SK-MEL-5 (cell line): Measurements from ENCODE around the gene TRPM4. TPM values are rescaled to one million over a fixed set of nuclear protein-coding genes. Genes with fewer than 3 reads are reported as not detected.

Experiments used
- DNase-seq: peaks from one replicate; pipeline ENCODE4 v3.0.0-alpha.2; 2016; ENCODE audit warnings: low read depth, low spot score
- in situ Hi-C: cut with HindIII; loops from 2 replicates; pipeline ENCODE4 v1.10.0; 2016; ENCODE audit warnings: low sequenced_read_pairs, high pct_unique_total_duplicates, low pct_unique_long_range_greater_than_20kb
- total RNA-seq: library from RNA; depleted of rRNA; stranded (reverse); fragments of >200 nt; shearing (Covaris generic); gene quantifications from 2 replicates; pipeline ENCODE4 v1.2.3, GENCODE V29; 2014; rRNA removed

The TRPM4 gene
- total RNA-seq, 1 experiment from 2014 or later = 3.4 TPM

GRCh38 chr19:49243726-49244125 is 86.1 kb downstream of the TRPM4 start:
- in situ Hi-C loops = no loop called here
- no peak for DNase-seq

DNA sequence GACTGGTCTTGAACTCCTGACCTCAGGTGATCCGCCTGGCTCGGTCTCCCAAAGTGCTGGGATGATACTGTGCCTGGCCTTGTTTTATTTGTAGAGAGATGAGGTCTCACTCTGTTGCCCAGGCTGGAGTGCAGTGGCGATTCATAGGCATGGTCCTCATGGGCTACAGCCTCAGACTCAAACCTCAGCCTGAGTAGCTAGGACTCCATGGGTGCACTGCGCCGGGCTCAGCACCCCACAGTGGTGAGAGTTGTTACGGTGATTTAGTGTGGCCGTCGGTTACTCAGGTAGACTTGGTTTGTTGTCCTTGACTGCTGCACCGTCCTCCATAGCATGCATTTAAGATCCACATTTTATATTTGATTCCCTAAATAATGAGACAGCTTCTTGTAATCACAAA is 86.7 kb downstream of the TRPM4 start:
- no peak for DNase-seq
- in situ Hi-C loops = no loop called here

- in situ Hi-C loops = no loop called here
- no peak for DNase-seq
Observed at GRCh38 chr19:49247676-49248075, 90.1 kb downstream of the TRPM4 start.

DNA sequence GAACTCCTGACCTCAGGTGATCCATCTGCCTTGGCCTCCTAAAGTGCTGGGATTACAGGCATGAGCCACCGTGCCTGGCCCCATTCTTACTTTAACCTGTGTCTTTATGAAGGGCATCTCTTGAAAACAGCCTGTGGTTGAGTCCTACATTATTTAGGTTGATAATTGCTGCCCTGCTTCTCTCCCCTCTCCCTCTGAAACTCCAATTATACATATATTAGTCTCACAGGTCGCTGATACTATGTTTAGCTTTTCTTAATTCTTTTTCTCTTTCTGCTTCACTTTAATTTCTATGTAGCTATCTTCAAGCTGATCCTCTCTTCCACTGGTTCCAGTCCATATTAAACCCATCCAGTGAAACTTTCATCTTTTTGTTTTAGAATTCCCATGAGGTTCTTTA is 92.3 kb downstream of the TRPM4 start:
- in situ Hi-C loops = no loop called here
- DNase-seq = no peak

- in situ Hi-C loops = no loop called here
- no peak for DNase-seq
Observed at GRCh38 chr19:49255674-49256073, 98.1 kb downstream of the TRPM4 start.

DNA sequence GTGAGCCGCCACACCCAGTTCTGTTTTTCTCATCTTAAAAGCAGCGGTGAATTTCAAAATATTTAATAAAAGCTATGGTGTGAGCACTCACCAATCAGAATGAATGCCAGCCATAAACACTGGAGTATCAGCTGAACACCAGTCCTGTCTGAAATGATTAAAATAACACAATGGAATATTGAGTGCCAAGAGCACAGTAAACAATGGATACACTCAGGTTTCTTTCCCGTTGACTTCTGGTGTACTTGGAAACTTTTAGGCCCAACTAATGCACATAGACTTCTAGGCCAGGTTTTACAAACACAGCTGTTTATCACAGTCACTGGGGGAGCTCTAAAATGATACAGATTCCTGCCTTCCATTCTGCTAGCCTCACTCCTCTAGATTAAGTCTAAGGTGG is 99.1 kb downstream of the TRPM4 start:
- in situ Hi-C loops = no loop called here
- no peak for DNase-seq

Other genes with a start within 250 kb of the TRPM4 start
- 0.24 and 0.45 TPM in 2 replicates for gene DHDH, start 224.1 kb upstream of the TRPM4 start, total RNA-seq
- 90.3 and 108 TPM in 2 replicates for gene BAX, start 202.9 kb upstream of the TRPM4 start, total RNA-seq
- gene FTL, start 192.5 kb upstream of the TRPM4 start, total RNA-seq = 1,840 and 1,902 TPM in 2 replicates
- 29.3 and 33.1 TPM in 2 replicates for gene GYS1, start 164.5 kb upstream of the TRPM4 start, total RNA-seq
- 199 and 203 TPM in 2 replicates for gene RUVBL2, start 163.9 kb upstream of the TRPM4 start, total RNA-seq
- gene LHB, start 140.7 kb upstream of the TRPM4 start, total RNA-seq = not detected in 2 replicates
- gene CGB3, start 133.5 kb upstream of the TRPM4 start, total RNA-seq = not detected in 2 replicates
- gene CGB2, start 125.9 kb upstream of the TRPM4 start, total RNA-seq = not detected in 2 replicates
- gene CGB1, start 120.9 kb upstream of the TRPM4 start, total RNA-seq = not detected in 2 replicates
- not detected in 2 replicates for gene CGB5, start 113.9 kb upstream of the TRPM4 start, total RNA-seq
- gene CGB8, start 108.7 kb upstream of the TRPM4 start, total RNA-seq = not detected in 2 replicates
- gene CGB7, start 100.0 kb upstream of the TRPM4 start, total RNA-seq = not detected in 2 replicates
- not detected in 2 replicates for gene NTF4, start 93.0 kb upstream of the TRPM4 start, total RNA-seq
- 0.03 TPM in 2 replicates for gene KCNA7, start 85.1 kb upstream of the TRPM4 start, total RNA-seq
- 141 and 179 TPM in 2 replicates for gene SNRNP70, start 72.3 kb upstream of the TRPM4 start, total RNA-seq
- 5.6 and 6.4 TPM in 2 replicates for gene LIN7B, start 43.4 kb upstream of the TRPM4 start, total RNA-seq
- 1.1 and 1.8 TPM in 2 replicates for gene C19orf73, start 38.6 kb upstream of the TRPM4 start, total RNA-seq
- 8.8 and 9.9 TPM in 2 replicates for gene PPFIA3, start 38.2 kb upstream of the TRPM4 start, total RNA-seq
- gene HRC, start 2.4 kb upstream of the TRPM4 start, total RNA-seq = not detected in 2 replicates
- 0.05 TPM in 1 of 2 replicates, not detected in the other for gene SLC6A16, start 167.4 kb downstream of the TRPM4 start, total RNA-seq
- not detected in 2 replicates for gene CD37, start 177.6 kb downstream of the TRPM4 start, total RNA-seq
- gene TEAD2, start 204.6 kb downstream of the TRPM4 start, total RNA-seq = 15.0 and 17.4 TPM in 2 replicates
- 0.53 and 0.59 TPM in 2 replicates for gene DKKL1, start 206.1 kb downstream of the TRPM4 start, total RNA-seq
- 0.19 TPM in 1 of 2 replicates, not detected in the other for gene KASH5, start 230.5 kb downstream of the TRPM4 start, total RNA-seq